GM19438 (cell line): ENCODE results near the gene CRYGC.
"Not testable (repeated sequence)": the region's sequence is repeated elsewhere in the genome, so short reads cannot be mapped to it uniquely, and the experiment has no call there.

Experiments used
- ATAC-seq: cut with Tn5 transposase; IDR thresholded peaks from one replicate; pipeline ENCODE4 v1.9.1; 2021; ENCODE audit warnings: low read depth; ENCODE audit not compliant: unreplicated experiment

The CRYGC gene

GRCh38 chr2:208138334-208138733 is 8.7 kb upstream of the CRYGC start:
- not testable (repeated sequence) for ATAC-seq

- no peak for ATAC-seq
These were observed 7.1 kb upstream of the CRYGC start for GRCh38 chr2:208136716-208137094.

DNA sequence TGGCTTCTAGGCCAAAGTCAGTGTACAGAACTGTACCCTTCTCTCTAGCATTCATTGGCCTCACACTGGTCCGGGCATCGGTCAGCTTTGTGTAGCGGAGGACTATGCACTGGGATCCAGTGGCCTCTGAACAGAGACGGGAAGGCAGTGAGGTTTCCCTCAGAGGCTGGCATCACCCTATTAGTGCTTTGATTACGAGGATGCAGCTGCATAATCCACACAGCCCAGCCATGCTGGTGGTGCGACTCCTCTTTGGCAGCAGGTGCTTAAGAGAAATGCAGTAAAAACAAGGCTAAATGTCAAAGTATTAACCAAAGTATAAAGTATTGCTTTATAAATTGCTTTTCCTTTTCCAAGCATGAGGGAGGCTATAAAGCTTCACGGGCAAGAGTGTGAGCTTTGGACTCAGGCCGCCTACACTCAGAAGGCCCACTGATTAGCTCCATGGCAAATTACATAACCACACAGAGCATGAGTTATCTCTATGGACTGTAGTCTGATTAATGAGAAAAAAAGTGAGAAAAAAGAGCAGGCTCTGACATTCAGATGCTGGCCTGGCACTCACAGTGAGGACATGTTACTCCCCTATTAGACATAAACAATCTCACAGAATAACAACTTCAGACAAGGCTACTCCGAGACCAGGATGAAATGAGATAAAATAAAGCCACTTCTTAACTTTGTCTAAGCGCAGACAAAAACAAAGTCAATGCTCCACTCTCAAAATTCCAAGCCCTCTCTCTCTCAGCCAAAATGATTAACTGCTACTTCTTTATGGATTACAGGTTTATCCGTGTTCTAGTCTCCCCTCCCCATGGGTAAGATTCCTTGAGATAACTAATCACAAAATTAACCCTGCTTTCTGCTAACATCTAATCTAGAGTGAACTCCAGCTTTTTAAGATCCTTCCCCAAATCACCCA is 6.4 kb upstream of the CRYGC start:
- no peak for ATAC-seq

GRCh38 chr2:208134928-208135586 is 5.4 kb upstream of the CRYGC start:
- peak; percentile 71 for ATAC-seq

DNA sequence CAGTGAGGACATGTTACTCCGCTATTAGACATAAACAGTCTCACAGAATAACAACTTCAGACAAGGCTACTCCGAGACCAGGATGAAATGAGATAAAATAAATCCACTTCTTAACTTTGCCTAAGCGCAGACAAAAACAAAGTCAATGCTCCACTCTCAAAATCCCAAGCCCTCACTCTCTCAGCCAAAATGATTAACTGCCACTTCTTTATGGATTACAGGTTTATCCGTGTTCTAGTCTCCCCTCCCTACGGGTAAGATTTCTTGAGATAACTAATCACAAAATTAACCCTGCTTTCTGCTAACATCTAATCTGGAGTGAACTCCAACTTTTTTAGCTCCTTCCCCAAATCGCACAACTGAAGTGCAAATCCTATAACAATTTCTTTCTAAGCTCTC is 1.1 kb upstream of the CRYGC start:
- ATAC-seq: no peak

- no peak for ATAC-seq
These were observed 1.5 kb downstream of the CRYGC start for GRCh38 chr2:208128136-208128535.

GRCh38 chr2:208127090-208127489 is 2.5 kb downstream of the CRYGC start:
- ATAC-seq: no peak

DNA sequence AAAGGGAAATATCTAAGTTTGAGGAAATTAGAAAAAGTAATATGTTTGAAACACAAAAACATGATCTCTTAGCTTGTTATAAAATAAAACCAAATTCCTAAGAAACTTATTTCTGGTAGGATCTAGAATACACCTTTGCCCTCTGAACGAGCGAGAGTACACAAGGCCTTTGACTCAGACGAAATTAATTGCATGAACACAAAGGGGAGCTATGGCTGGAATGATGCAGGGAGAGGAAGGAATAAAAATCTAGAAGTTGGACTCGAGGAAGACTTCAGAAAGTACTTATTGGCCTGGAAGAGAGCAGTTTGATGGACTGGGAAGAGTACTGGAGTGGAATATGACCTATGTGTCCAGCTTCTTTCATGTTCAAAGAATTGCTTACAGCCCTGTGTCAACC is 4.4 kb downstream of the CRYGC start:
- ATAC-seq: no peak

- not testable (repeated sequence) for ATAC-seq
These were observed 5.5 kb downstream of the CRYGC start, which contains the start of gene CRYGD for GRCh38 chr2:208124013-208124715. TSS of gene CRYGD (minus strand) at chr2:208124524. CDS start at chr2:208124473, 51 bp downstream.

DNA sequence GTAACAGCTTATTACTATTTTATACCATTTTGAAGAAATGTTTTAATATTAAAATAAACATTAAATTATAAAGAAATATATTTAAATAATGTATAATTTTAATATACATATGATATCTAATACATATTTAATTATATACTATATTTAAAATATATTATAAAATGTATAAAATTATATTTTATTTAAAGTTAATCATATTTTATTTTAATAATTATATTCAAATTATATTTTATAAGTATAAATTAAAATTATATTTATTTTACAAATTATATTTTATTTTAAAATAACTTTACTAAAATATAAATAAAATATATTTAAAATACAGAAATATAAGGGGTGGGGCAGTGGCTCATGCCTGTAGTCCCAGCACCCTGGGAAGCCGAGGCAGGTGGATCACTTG is 7.4 kb downstream of the CRYGC start:
- no peak for ATAC-seq

GRCh38 chr2:208118918-208119317 is 10.7 kb downstream of the CRYGC start:
- no peak for ATAC-seq

DNA sequence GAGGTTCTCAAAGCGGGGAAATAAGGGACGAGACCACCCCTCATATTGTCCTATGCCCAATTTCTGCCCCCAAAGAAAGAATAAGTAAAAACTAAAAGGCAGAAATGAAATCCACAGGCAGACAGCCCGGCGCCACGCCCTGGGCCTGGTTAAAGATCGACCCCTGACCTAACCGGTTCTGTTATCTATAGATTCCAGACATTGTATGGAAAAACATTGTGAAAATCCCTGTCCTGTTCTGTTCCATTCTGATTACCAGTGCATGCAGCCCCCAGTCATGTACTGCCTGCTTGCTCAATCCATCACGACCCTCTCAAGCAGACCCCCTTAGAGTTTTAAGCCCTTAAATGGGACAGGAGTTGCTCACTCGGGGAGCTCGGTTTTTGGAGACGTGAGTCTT is 12.2 kb downstream of the CRYGC start:
- not testable (repeated sequence) for ATAC-seq

DNA sequence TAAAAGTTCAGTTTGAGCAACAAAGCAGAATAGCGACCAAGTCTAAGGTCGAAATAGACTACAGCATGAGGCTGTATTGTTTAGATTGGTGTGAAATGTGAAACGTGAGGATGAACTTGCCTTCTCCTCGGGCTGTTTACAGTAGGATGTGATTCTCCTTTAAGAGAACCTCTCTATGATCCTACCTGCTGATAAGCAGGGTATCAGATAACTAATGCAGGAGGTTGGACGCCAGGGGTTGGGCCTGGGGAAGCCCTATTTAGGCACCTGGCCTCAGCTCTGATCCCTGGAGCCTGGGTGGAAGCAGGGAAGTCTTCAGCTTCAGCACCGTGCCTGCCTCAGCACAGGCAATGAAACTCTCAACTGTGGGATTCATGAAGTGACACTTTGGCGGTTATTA is 16.7 kb downstream of the CRYGC start:
- no peak for ATAC-seq

- ATAC-seq: not testable (repeated sequence)
These were observed 17.3 kb downstream of the CRYGC start for GRCh38 chr2:208112273-208112745.

GRCh38 chr2:208103616-208104015 is 26.0 kb downstream of the CRYGC start:
- no peak for ATAC-seq

- ATAC-seq: no peak
These were observed 27.7 kb downstream of the CRYGC start for GRCh38 chr2:208101716-208102631.

DNA sequence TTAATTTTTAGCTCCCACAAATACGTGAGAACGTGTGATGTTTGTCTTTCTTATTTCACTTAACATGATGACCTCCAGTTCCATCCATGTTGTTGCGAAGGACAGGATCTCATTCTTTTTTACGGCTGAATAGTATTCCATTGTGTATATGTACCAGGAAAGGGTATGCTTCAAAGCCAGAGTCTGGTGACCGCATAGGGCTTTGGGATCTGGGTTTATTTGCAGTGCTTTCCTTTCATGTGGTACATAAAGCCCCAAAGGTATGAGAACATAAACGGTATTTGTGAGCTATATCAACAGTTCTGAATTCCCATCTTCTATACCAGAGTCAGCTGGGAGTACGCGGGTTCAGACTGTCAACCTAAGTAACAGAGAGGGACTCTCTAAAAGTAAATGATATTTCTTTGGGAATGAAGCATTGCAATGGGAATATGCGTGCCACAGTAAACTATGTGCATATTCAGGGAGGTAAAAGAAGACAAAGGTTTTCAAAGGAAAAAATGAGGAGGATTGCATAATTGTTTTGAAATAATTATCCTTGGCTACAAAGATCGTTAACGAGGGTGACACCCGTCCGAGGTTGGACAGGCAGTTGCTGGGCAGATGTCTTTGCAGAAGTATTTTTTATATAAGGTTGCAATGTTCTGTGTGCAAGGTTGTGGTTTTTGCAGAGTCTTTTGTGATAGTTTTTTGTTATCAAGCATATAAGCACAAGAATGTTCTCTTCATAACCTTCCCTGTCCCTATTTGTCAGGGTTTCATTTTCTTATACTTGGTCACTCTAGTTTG is 29.8 kb downstream of the CRYGC start:
- ATAC-seq: no peak

DNA sequence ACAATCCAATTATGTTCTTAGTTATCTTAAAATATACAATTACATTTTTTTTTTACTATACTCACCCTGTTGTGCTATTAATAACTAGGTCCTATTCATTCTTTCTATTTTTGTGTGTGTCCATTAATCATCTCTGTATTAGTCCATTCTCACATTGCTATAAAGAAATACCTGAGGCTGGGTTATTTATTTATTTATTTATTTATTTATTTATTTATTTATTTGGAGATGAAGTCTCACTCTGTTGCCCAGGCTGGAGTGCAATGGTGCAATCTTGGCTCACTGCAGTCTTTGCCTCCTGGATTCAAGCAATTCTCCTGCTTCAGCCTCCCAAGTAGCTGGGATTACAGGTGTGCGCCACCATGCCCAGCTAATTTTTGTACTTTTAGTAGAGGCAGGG is 30.9 kb downstream of the CRYGC start:
- not testable (repeated sequence) for ATAC-seq

DNA sequence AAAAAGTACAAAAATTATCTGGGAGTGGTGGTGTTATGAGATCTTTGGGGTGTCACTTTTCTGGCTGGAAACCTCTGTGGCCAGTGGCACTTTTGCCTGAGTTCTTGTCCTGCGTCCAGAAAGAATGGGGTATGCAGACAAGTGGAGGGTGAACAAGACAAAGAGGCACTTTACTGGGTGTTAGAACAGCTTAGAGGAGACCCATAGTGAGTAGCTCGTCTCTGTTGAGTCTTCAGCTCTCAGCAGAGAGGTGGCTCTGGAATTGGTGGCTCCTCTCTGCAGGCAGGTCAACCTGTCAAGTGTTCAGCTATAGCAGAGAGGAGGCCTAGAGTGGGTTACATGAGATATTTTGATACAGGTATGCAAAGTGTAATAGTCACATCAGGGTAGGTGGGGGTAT is 31.4 kb downstream of the CRYGC start:
- no peak for ATAC-seq
